Natural killer cell treated with Interleukin-12 subunit alpha and Interleukin-12 subunit beta and Interleukin-15 and Interleukin-18, amount 100 ng/mL, for 72 hours (primary cell): ENCODE measurements around the gene ERGIC1. TPM values are rescaled to one million over a fixed set of nuclear protein-coding genes. Genes with fewer than 3 reads are reported as not detected.
"Not testable (repeated sequence)": the region's sequence is repeated elsewhere in the genome, so short reads cannot be mapped to it uniquely, and the experiment has no call there.

Source experiments
- ATAC-seq, 2 donors: fragments of 150-1000 bp; cut with Tn5 transposase in 1 of 2; sonication (Bioruptor Pico), chemical (Tn5 transposase) in 1 of 2; 2 replicates each; pipeline ENCODE4 v1.10.0; 2021
- DNase-seq: peaks from one replicate; pipeline ENCODE4 v3.0.0; 2022; ENCODE audit warnings: low spot score
- H3K27ac Mint-ChIP-seq, 2 donors: 1 replicate in 1 of 2; 2 replicates in 1 of 2; pipeline ENCODE4 v1.8.0; 2022; ENCODE audit warnings: mixed read lengths in 2 of 2, mild to moderate bottlenecking in 1 of 2, moderate library complexity in 1 of 2
- H3K27me3 Mint-ChIP-seq, 2 donors: 1 replicate in 1 of 2; 2 replicates in 1 of 2; pipeline ENCODE4 v1.8.0; 2022; ENCODE audit warnings: mixed read lengths in 2 of 2
- H3K36me3 Mint-ChIP-seq: one replicate; pipeline ENCODE4 v1.8.0; 2022; ENCODE audit warnings: mixed read lengths
- H3K4me1 Mint-ChIP-seq, 2 donors: 1 replicate in 1 of 2; 2 replicates in 1 of 2; pipeline ENCODE4 v1.8.0; 2022; ENCODE audit warnings: low read depth in 2 of 2, mixed read lengths in 2 of 2, mild to moderate bottlenecking in 1 of 2
- H3K4me3 Mint-ChIP-seq: one replicate; pipeline ENCODE4 v1.8.0; 2022; ENCODE audit warnings: mixed read lengths
- H3K9me3 Mint-ChIP-seq: 2 replicates; pipeline ENCODE4 v1.8.0; 2022; ENCODE audit warnings: mixed read lengths
- total RNA-seq, 2 donors: library from RNA; stranded (reverse); gene quantifications; one replicate each; pipeline ENCODE4 v1.2.3, GENCODE V29; 2022

Gene ERGIC1
- total RNA-seq, 2 donors from 2014 or later, result 50.8 to 51.4 TPM

DNA sequence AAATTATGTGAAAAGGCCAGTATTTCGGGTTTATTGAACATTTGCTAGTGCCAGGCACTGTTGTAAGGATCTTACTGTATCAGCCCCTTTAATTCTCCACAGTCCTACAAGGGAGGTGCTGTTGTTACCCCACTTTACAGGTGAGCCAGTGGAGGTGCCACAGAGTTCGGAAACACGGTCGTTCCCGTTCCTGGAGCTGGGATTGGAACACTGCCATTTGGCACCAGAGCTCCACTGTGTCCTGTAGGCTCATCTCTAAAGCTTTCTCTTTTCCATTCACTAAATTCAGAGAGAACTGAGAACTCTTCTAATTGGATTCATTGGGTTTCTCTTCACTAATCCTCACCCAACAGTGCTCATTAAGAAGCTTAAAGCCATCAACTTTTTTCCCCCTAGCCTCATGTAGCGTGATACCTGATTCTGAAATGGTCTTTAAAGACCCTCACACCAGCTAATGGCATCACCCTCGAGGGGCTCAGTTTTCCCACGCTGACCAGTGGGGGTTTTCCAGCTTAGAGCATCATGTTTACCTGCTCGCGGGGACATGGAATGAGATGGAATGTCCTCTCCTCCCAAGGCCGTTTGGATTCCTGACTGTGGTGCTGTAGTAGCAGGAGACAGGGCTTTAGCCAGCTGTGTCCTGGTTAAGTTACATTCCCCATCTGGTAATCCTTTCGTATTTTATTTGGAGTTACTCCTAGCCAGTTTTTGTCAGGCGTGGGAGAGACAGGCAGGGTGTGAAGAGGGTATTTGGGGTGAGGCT is 5.8 kb downstream of the ERGIC1 start:
- no peaks in the 10 kb centered on the region for H3K9me3 Mint-ChIP-seq
- no peak overlapping the region for H3K4me3 Mint-ChIP-seq
- ATAC-seq (no peak), DNase-seq (no peak)
- no peaks in the 10 kb centered on the region for H3K27me3 Mint-ChIP-seq
- H3K36me3 Mint-ChIP-seq, result no peaks in the 10 kb centered on the region
- H3K4me1 Mint-ChIP-seq, result peaks cover 31 to 32% of the 10 kb centered on the region in 2 donors
- H3K27ac Mint-ChIP-seq, result no peak overlapping the region

DNA sequence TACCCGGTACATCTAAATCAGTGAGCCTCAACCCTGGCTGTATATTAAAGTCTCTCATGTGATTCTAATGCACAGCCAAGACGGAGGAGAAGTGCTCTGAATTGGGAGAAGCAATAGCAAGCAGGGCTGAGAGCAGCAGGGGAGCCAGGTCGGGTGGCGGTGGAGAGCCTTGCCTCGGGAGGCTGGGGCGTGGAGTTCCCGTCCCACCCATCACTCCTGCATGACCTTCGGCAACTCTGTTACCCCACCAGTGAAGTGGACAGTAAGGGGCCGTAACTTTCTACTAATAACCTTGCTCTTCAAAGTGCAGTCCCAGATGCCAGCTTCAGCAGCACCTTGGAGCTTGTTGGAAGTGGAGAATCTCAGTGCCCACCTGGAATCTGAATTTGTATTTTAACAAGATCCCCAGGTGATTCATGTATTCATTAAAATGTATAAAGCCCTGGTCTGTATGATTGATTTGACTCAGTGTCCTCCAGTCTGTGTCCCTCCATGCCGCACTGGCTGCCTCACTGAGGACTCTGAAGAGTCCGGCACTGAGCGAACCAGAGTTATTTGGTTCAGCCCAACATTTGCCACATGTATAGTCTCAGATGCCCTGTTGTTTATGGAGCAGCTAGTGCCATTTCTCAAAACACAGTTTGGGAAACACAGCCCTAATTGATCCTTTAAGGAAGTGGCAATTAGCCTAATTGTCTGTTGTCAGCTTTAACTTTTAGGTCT is 6.5 kb downstream of the ERGIC1 start:
- DNase-seq, result no peak
- no peaks in the 10 kb centered on the region for H3K36me3 Mint-ChIP-seq
- H3K27me3 Mint-ChIP-seq, result no peaks in the 10 kb centered on the region
- H3K9me3 Mint-ChIP-seq, result no peaks in the 10 kb centered on the region
- H3K4me3 Mint-ChIP-seq, result no peak overlapping the region
- no peak for ATAC-seq
- peak overlapping the region in 1 of 2 donors; percentile 62 for H3K27ac Mint-ChIP-seq
- peaks cover 31 to 36% of the 10 kb centered on the region in 2 donors for H3K4me1 Mint-ChIP-seq

DNA sequence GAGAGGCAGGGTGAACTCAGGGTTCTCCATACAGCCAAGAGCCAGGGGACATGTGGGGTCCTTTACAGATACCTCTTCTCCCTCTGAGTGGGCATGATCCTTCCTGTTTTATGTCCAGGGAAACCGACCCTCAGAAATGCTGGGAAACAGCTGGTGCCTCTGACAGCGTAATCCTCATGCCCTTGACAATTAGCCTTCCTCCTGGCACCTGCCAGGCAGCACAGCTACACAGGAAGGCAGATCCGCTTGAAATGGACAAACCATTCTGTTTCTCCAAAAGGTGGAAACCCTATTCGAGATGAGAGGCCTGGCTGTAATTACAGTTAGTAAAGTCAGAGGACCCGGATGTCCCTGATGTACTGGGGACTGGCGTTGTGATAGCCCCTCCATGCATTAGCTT is 7.2 kb downstream of the ERGIC1 start:
- Mint-ChIP-seq H3K4me3 (no peak overlapping the region), H3K27ac (peak overlapping the region in 1 of 2 donors; percentile 62), H3K4me1 (peaks cover 28 to 35% of the 10 kb centered on the region in 2 donors)

DNA sequence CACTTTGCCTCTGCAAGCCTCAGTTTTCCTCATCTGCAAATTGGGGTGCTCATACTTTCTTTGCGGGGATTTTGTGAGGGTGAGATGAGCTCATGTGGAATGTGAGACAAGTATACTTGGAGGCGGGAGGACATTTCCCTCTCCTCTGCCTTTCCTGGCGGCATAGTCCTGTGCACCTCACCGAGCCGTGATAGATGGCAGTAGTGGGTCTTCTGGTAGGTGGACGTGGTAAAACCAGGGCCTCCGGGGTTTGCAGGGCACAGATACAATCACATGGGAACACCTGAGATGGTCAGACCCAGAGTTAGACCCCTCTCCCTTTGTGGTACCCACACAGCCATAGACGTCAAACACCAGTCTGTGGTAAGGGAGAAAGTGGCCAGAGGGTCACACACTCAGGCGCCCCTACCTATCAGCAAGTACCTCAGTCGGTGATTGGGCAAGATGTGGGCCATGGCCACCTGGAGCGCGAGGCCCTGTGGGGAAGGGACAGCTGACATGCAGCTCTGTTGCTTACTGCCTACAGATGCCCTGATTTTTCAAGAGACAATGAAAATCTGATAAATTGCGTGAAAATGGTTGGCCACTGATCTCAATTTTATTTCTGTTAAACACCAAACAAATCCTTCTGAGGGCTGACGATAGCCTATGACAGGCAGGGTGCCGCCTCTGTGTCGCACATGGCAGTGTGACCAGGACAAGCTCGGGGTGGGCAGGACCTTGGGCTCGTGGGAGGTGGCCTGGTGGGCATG is 9.9 kb downstream of the ERGIC1 start:
- Mint-ChIP-seq H3K27ac (peak overlapping the region in 1 of 2 donors; percentile 71), H3K4me3 (no peak overlapping the region), H3K27me3 (no peaks in the 10 kb centered on the region), H3K36me3 (no peaks in the 10 kb centered on the region), H3K4me1 (peaks cover 18 to 33% of the 10 kb centered on the region in 2 donors), H3K9me3 (no peaks in the 10 kb centered on the region)
- no peak for DNase-seq
- no peak for ATAC-seq

More for the DNA sequence above, 7.2 kb downstream of the ERGIC1 start:
- ATAC-seq (no peak), DNase-seq (no peak)
- no peaks in the 10 kb centered on the region for H3K36me3 Mint-ChIP-seq
- H3K27me3 Mint-ChIP-seq, result no peaks in the 10 kb centered on the region
- no peaks in the 10 kb centered on the region for H3K9me3 Mint-ChIP-seq

DNA sequence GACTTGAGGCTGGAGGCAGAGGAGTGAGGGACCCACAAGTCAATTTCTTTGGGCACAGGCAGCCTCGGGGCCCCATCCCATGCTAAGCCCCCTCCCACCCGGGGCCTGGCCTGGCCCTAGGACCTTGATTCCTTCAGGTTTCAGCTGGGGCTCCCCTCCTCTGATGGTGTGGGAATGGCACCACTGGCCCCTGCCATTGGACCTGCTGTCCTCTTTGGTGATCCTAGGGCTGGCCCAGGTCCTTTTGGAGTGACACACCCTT is 10.5 kb downstream of the ERGIC1 start:
- ATAC-seq (no peak), DNase-seq (no peak)
- Mint-ChIP-seq H3K27me3 (no peaks in the 10 kb centered on the region), H3K36me3 (no peaks in the 10 kb centered on the region), H3K9me3 (no peaks in the 10 kb centered on the region), H3K27ac (no peak overlapping the region), H3K4me1 (peaks cover 21 to 38% of the 10 kb centered on the region in 2 donors), H3K4me3 (no peak overlapping the region)

DNA sequence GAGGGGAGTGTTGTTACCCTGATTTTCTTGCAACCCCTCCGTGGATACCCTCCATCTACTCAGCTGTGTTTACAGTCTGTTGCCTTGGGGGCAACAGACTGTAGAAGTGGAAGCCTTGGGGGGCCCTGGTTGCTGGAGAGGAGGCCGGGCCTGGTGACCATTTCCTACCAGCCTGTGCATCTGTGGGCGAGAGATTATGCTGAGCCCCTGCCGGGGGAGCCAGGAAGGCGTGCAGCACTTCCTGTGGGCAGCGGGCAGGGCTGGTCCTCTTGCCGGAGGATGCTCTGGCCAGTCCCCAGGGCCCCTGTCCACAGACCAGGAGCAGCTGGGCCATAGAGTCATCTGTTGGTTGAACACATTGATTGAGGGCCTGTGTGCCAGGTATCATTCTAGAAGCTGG is 11.1 kb downstream of the ERGIC1 start:
- H3K4me3 Mint-ChIP-seq, result no peak overlapping the region
- no peak for DNase-seq
- no peaks in the 10 kb centered on the region for H3K36me3 Mint-ChIP-seq
- H3K9me3 Mint-ChIP-seq, result no peaks in the 10 kb centered on the region
- ATAC-seq, result peak; percentile 66 to 72
- H3K27me3 Mint-ChIP-seq, result no peaks in the 10 kb centered on the region
- H3K4me1 Mint-ChIP-seq, result peaks cover 27 to 42% of the 10 kb centered on the region in 2 donors
- H3K27ac Mint-ChIP-seq, result peak overlapping the region in 1 of 2 donors; percentile 60

DNA sequence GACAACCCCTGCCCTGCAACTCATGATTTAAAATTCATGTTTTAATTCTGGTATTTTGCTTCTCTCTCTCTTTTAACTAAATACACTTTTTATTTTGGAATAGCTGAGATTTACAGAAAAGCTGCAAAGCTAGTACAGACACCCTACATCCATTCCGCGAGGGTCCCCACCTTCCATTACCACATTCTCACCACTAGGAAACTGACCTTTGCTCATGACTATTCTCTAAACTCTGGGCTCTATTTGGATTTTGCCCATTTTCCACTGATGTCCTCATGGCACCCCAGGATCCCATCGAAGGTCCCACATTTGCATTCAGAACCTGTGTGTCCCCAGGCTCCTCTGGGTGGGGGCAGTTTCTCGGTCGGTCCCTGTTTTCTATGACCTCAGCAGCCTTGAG is 11.5 kb downstream of the ERGIC1 start:
- DNase-seq (no peak), ATAC-seq (no peak)
- no peaks in the 10 kb centered on the region for H3K36me3 Mint-ChIP-seq
- no peak overlapping the region for H3K4me3 Mint-ChIP-seq
- H3K9me3 Mint-ChIP-seq, result no peaks in the 10 kb centered on the region
- H3K27me3 Mint-ChIP-seq, result no peaks in the 10 kb centered on the region
- peaks cover 27 to 41% of the 10 kb centered on the region in 2 donors for H3K4me1 Mint-ChIP-seq
- H3K27ac Mint-ChIP-seq, result peak overlapping the region in 1 of 2 donors; percentile 60

DNA sequence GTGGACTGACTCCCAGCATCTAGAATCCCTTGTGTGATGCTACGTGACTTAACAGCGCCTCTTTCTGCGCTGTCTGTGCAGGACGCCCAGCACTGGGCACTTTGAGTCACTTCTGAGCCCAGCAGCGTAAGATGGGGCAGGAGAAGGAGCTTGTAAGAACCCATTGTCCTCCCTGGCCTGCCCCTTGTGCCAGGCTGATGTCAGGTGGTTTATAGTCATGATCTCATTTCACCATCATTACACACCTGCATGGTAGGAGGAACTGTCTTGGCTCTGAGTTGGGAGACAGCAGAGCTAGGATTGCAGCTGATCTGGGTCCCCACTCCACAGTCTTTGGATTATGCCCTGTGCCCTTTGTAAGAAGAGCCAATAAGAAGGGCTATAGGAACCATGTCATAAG is 12.2 kb downstream of the ERGIC1 start:
- Mint-ChIP-seq H3K27ac (peak overlapping the region in 1 of 2 donors; percentile 45), H3K4me1 (peaks cover 27 to 41% of the 10 kb centered on the region in 2 donors), H3K4me3 (no peak overlapping the region), H3K27me3 (no peaks in the 10 kb centered on the region), H3K36me3 (no peaks in the 10 kb centered on the region), H3K9me3 (no peaks in the 10 kb centered on the region)
- ATAC-seq (no peak), DNase-seq (no peak)

DNA sequence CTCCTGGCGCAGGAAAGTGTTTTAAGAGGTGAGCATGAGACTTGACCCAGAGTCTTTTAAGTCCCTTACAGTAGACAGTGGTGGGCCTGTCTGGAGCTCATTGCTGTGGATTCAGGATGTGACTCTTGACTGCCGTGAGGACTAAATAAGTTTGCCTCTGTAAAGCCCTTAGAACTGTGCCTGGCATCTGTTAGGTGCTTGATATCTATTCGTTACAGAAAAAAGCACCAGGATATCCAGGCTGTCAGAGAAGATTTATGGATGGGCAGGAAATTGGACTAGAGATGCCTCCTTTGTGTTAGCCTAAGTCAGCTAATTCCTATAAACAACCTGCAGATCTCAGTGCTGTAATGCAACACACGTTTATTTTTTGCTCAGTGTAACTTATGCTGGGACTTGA is 12.6 kb downstream of the ERGIC1 start:
- Mint-ChIP-seq H3K9me3 (no peaks in the 10 kb centered on the region), H3K4me1 (peaks cover 29 to 42% of the 10 kb centered on the region in 2 donors), H3K4me3 (no peak overlapping the region), H3K36me3 (no peaks in the 10 kb centered on the region), H3K27ac (peak overlapping the region in 1 of 2 donors; percentile 45), H3K27me3 (no peaks in the 10 kb centered on the region)
- DNase-seq (no peak), ATAC-seq (no peak)

DNA sequence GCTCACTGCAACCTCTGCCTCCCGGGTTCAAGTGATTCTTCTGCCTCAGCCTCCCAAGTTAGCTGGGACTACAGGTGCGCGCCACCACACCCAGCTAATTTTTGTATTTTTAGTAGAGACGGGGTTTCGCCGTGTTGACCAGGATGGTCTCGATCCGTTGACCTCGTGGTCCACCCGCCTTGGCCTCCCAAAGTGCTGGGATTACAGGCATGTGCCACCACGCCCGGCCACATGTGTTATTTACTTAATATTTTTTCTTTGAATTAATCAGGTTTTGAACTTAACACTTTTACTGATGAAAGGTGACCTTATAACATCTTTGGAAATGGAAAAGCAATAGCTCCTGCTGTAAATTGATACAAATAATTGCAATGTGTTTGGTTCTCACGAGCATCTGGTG is 13.5 kb downstream of the ERGIC1 start:
- not testable (repeated sequence) for H3K4me3 Mint-ChIP-seq, H3K27ac Mint-ChIP-seq, H3K9me3 Mint-ChIP-seq, DNase-seq, ATAC-seq, H3K27me3 Mint-ChIP-seq, H3K36me3 Mint-ChIP-seq
- H3K4me1 Mint-ChIP-seq, result peaks cover 37 to 50% of the 10 kb centered on the region in 2 donors

DNA sequence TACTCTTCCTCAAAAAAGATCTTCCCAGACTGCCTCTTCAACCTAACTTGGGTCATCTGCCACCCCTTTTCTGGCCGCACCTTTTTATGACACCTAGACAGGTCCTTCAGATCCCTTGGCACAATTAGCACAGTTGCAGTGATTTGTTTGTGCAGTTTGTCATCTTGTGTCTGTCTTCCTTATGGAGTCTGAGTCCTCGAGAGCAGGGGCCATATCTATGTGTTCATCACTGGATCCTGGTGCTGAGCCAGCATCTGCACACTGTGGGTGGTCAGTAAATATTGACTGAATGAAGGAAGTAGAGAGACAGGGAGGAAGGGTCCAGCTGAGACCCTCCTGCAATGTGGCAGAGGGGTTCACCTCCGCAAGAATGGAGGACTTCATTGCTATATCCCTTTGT is 14.4 kb downstream of the ERGIC1 start:
- Mint-ChIP-seq H3K27me3 (no peaks in the 10 kb centered on the region), H3K9me3 (no peaks in the 10 kb centered on the region), H3K36me3 (no peaks in the 10 kb centered on the region), H3K4me1 (peaks cover 45 to 54% of the 10 kb centered on the region in 2 donors), H3K27ac (peak overlapping the region in 1 of 2 donors; percentile 83), H3K4me3 (no peak overlapping the region)
- DNase-seq (no peak), ATAC-seq (no peak)

DNA sequence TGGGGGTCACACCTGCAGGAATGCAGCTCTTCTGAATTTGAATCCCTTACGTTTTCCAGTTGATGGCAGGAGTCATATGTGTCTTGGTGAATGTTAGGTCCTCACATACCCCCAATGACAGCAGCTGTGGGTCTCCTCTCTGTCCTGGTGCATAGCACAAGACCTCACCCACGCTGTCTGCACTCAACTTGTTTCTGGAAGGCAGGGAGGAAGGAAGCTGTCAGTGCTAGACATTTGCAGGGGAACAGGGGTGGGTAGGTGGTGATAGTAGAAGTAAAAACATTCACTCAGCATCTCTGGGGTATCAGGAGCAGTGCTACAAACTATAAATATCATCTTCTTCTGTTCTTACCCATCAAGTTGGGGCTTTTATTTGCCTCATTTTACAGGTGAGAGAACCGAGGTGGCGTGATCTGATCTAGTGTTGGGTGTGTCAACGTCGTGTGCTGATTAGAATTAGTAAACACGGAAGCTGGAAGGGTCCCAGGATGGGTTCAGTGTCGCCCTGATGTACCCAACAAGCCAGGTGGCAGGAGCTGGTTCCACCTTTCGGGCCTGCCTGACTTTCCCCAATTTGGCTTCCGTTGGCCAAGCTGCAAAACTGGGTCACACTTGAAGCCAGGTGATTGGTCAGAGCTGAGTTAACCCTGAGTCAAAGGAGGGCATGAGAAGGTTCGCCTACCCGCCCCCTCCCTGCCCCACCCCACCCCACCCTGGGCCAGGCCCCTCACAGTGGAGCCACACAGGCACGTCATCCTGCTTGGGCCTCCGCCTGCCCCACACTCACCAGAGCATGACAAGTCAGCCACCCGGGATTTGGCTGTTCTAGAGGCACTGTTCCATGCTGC is 15.8 kb downstream of the ERGIC1 start:
- Mint-ChIP-seq H3K27me3 (no peaks in the 10 kb centered on the region), H3K4me3 (no peak overlapping the region), H3K36me3 (no peaks in the 10 kb centered on the region), H3K9me3 (no peaks in the 10 kb centered on the region), H3K4me1 (peaks cover 56 to 62% of the 10 kb centered on the region in 2 donors), H3K27ac (peak overlapping the region in 1 of 2 donors; percentile 83)
- ATAC-seq, result peak in 1 of 2 donors; percentile 2
- no peak for DNase-seq

DNA sequence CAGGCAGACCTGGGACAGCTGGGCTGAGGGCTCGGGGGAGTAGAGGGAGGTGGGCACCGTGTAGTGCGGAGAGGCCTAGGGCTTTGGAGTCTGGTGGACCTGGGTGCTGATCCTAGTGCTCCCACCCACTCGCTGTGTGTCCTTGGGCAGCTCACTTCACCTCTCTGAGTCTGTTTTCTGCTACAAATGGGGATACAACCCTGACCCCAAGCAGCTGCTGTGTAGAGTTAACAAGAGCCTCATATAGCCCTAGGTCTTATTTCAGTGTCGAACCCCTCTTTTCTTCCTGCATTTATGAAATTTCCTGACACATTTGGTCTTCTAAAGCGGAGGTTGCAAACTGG is 16.4 kb downstream of the ERGIC1 start:
- no peaks in the 10 kb centered on the region for H3K27me3 Mint-ChIP-seq
- H3K4me1 Mint-ChIP-seq, result peaks cover 54 to 65% of the 10 kb centered on the region in 2 donors
- H3K27ac Mint-ChIP-seq, result peak overlapping the region in 1 of 2 donors; percentile 91
- no peak overlapping the region for H3K4me3 Mint-ChIP-seq
- ATAC-seq (no peak), DNase-seq (no peak)
- no peaks in the 10 kb centered on the region for H3K9me3 Mint-ChIP-seq
- no peaks in the 10 kb centered on the region for H3K36me3 Mint-ChIP-seq
